H9 (cell line): ENCODE data around the gene DYNC2LI1. TPM values are rescaled to one million over a fixed set of nuclear protein-coding genes. Genes with fewer than 3 reads are reported as not detected.

Experiments used
- DNase-seq: peaks from one replicate; pipeline ENCODE4 v3.0.0-alpha.2; 2017
- H2AFZ ChIP-seq: one replicate; pipeline ENCODE4 v1.6.1; 2013; ENCODE audit warnings: mild to moderate bottlenecking, low read length, control low read depth, moderate library complexity
- H2AK5ac ChIP-seq: 2 replicates; pipeline ENCODE4 v1.6.1; 2013; ENCODE audit warnings: low read length, control low read depth, mixed read lengths; ENCODE audit not compliant: insufficient read length
- H2BK120ac ChIP-seq: one replicate; pipeline ENCODE4 v1.6.1; 2013; ENCODE audit warnings: low read depth, mild to moderate bottlenecking, low read length, control low read depth, inconsistent platforms; ENCODE audit not compliant: poor library complexity, severe bottlenecking
- H2BK12ac ChIP-seq: 2 replicates; pipeline ENCODE4 v1.6.1; 2013; ENCODE audit warnings: low read length, control low read depth, mixed read lengths, low read depth; ENCODE audit not compliant: insufficient read length
- H2BK15ac ChIP-seq: 2 replicates; pipeline ENCODE4 v1.6.1; 2013; ENCODE audit warnings: low read depth, low read length, control low read depth
- H2BK20ac ChIP-seq: one replicate; pipeline ENCODE4 v1.6.1; 2013; ENCODE audit warnings: low read depth, mild to moderate bottlenecking, low read length, control low read depth, inconsistent platforms; ENCODE audit not compliant: poor library complexity, severe bottlenecking
- H2BK5ac ChIP-seq: 2 replicates; pipeline ENCODE4 v1.6.1; 2013; ENCODE audit warnings: low read length, control low read depth, mixed read lengths; ENCODE audit not compliant: insufficient read length
- H3K14ac ChIP-seq: 2 replicates; pipeline ENCODE4 v1.6.1; 2013; ENCODE audit warnings: low read length, control low read depth; ENCODE audit not compliant: insufficient read depth
- H3K18ac ChIP-seq: 2 replicates; pipeline ENCODE4 v1.6.1; 2013; ENCODE audit warnings: low read depth, mild to moderate bottlenecking, mixed read lengths, low read length, control low read depth; ENCODE audit not compliant: insufficient read length
- H3K23ac ChIP-seq: 2 replicates; pipeline ENCODE4 v1.6.1; 2013; ENCODE audit warnings: low read length, control low read depth, mixed read lengths, low read depth; ENCODE audit not compliant: insufficient read length
- H3K23me2 ChIP-seq: 2 replicates; pipeline ENCODE4 v1.6.1; 2013; ENCODE audit warnings: low read depth, mild to moderate bottlenecking, mixed read lengths, low read length, control low read depth; ENCODE audit not compliant: insufficient read length, poor library complexity, severe bottlenecking
- H3K27ac ChIP-seq: 2 replicates; pipeline ENCODE4 v1.5.1; 2013; ENCODE audit warnings: low read length, control low read depth, mixed read lengths, low read depth; ENCODE audit not compliant: insufficient read length
- H3K27me3 ChIP-seq: 2 replicates; pipeline ENCODE4 v1.6.1; 2013; ENCODE audit warnings: low read length, control low read depth, inconsistent platforms; ENCODE audit not compliant: insufficient read depth
- H3K4ac ChIP-seq: 2 replicates; pipeline ENCODE4 v1.6.1; 2013; ENCODE audit warnings: low read depth, mild to moderate bottlenecking, control low read depth, inconsistent platforms, low read length, moderate library complexity
- H3K4me1 ChIP-seq: 2 replicates; pipeline ENCODE4 v1.6.1; 2013; ENCODE audit warnings: low read length, control low read depth, inconsistent platforms; ENCODE audit not compliant: insufficient read depth
- H3K4me2 ChIP-seq: 2 replicates; pipeline ENCODE4 v1.6.1; 2013; ENCODE audit warnings: low read length, control low read depth, mixed read lengths; ENCODE audit not compliant: insufficient read length, insufficient read depth
- H3K56ac ChIP-seq: 2 replicates; pipeline ENCODE4 v1.6.1; 2013; ENCODE audit warnings: low read depth, mild to moderate bottlenecking, mixed read lengths, low read length, control low read depth; ENCODE audit not compliant: insufficient read length
- H3K79me1 ChIP-seq: 2 replicates; pipeline ENCODE4 v1.6.1; 2013; ENCODE audit warnings: low read depth, mild to moderate bottlenecking, moderate library complexity, low read length, control low read depth, inconsistent platforms; ENCODE audit not compliant: insufficient read depth, poor library complexity, severe bottlenecking
- H3K79me2 ChIP-seq: 2 replicates; pipeline ENCODE4 v1.6.1; 2013; ENCODE audit warnings: low read length, control low read depth, inconsistent platforms; ENCODE audit not compliant: insufficient read depth
- H3K9ac ChIP-seq: 2 replicates; pipeline ENCODE4 v1.6.1; 2013; ENCODE audit warnings: low read length, control low read depth, mixed read lengths; ENCODE audit not compliant: insufficient read length; ENCODE audit errors: extremely low read depth
- H3K9me3 ChIP-seq: one replicate; pipeline ENCODE4 v1.6.1; 2013; ENCODE audit warnings: low read depth, low read length, inconsistent platforms; ENCODE audit not compliant: control insufficient read depth
- H3T11ph ChIP-seq: one replicate; pipeline ENCODE4 v1.6.1; 2013; ENCODE audit warnings: mild to moderate bottlenecking, low read length, control low read depth, inconsistent platforms
- H4K20me1 ChIP-seq: one replicate; pipeline ENCODE4 v1.6.1; 2013; ENCODE audit not compliant: control insufficient read depth, insufficient read length, insufficient read depth
- H4K5ac ChIP-seq: 2 replicates; pipeline ENCODE4 v1.6.1; 2013; ENCODE audit warnings: low read depth, mild to moderate bottlenecking, mixed read lengths, low read length, control low read depth; ENCODE audit not compliant: insufficient read length
- H4K8ac ChIP-seq: replicated peaks from 2 replicates; pipeline ENCODE4 v1.6.1; 2013; ENCODE audit warnings: low read length, control low read depth, mixed read lengths, low read depth; ENCODE audit not compliant: insufficient read length
- H4K91ac ChIP-seq: 2 replicates; pipeline ENCODE4 v1.6.1; 2013; ENCODE audit warnings: low read depth, mild to moderate bottlenecking, moderate library complexity, mixed read lengths, low read length, control low read depth; ENCODE audit not compliant: insufficient read length
- H3K27ac Mint-ChIP-seq, 3 experiments: 2 replicates in 2 of 3; 3 replicates in 1 of 3; pipeline ENCODE4 v1.8.0; 2020 to 2021; ENCODE audit warnings: mixed read lengths in 3 of 3, mild to moderate bottlenecking in 1 of 3, moderate library complexity in 1 of 3
- H3K27me3 Mint-ChIP-seq: 2 replicates; pipeline ENCODE4 v1.8.0; 2021; ENCODE audit warnings: low read depth, mild to moderate bottlenecking, moderate library complexity, mixed read lengths
- H3K36me3 Mint-ChIP-seq, 3 experiments: 2 replicates in 2 of 3; 3 replicates in 1 of 3; pipeline ENCODE4 v1.8.0; 2020 to 2021; ENCODE audit warnings: low read depth in 3 of 3, mixed read lengths in 3 of 3; ENCODE audit not compliant: insufficient read depth in 1 of 3
- H3K4me1 Mint-ChIP-seq, 2 experiments: 2 replicates each; pipeline ENCODE4 v1.8.0; 2020; ENCODE audit warnings: mixed read lengths in 2 of 2
- H3K4me3 Mint-ChIP-seq, 2 experiments: 2 replicates in 1 of 2; 3 replicates in 1 of 2; pipeline ENCODE4 v1.8.0; 2020 to 2021; ENCODE audit warnings: mild to moderate bottlenecking in 2 of 2, mixed read lengths in 2 of 2, moderate library complexity in 1 of 2
- H3K9me3 Mint-ChIP-seq, 2 experiments: 2 replicates in 1 of 2; 3 replicates in 1 of 2; pipeline ENCODE4 v1.8.0; 2020; ENCODE audit warnings: mild to moderate bottlenecking in 2 of 2, mixed read lengths in 2 of 2, moderate library complexity in 1 of 2
- WGBS: extraction: QIAGEN DNeasy Blood & Tissue Kit; methylation state at CpG from one replicate; pipeline ENCODE4 v1.1.7; 2013; ENCODE audit warnings: missing lambda C conversion rate, low lambda C conversion rate, mixed read lengths; ENCODE audit not compliant: insufficient read length; ENCODE audit errors: extremely low coverage; 5-methylcytosine and 5-hydroxymethylcytosine counted together
- total RNA-seq: library from RNA; stranded (reverse); gene quantifications from 2 replicates; pipeline ENCODE4 v1.2.1, GENCODE V29; 2021
- TF ChIP-seq, protein P1 (sequence below): fragments of 200-600 bp; sonication (generic); conservative IDR thresholded peaks from 3 replicates; pipeline ENCODE4 v1.8.0; 2021; ENCODE audit warnings: antibody characterized with exemption, mild to moderate bottlenecking

Gene DYNC2LI1
- total RNA-seq, 1 experiment from 2014 or later = 8.5 TPM

DNA sequence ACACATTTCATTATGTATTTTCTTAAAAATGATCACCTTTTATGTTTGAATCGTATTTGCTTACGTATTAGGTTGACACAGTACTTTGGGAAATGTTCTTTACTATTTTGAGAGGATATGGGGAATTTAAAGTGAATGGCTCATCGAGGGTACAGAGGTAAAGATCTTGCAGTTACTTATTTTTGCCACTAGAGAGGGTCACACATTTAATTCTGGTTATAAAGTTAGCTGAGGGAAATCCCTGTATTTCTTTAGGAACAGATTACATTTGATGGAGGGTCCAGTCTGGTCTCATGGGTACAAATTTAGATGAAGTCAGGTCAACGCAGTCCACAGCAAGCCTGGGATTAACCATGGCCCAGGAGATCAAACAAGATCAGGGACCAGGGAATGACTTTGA lies 24.5 kb downstream of the DYNC2LI1 start:
- no peaks in the 10 kb centered on the region for H3K4me1 Mint-ChIP-seq
- H2AK5ac ChIP-seq = no peak overlapping the region
- no peak overlapping the region for H2BK120ac ChIP-seq
- H3K27ac ChIP-seq = no peak overlapping the region
- H2BK12ac ChIP-seq = no peak overlapping the region
- no peak overlapping the region for H2BK5ac ChIP-seq
- H3K79me1 ChIP-seq = no peaks in the 10 kb centered on the region
- no peak overlapping the region for H3T11ph ChIP-seq
- DNase-seq = no peak
- H3K14ac ChIP-seq = no peak overlapping the region
- no peaks in the 10 kb centered on the region for H3K23me2 ChIP-seq
- H3K4ac ChIP-seq = no peak overlapping the region
- no CpG with 5 or more reads among the region's 4 CpGs for WGBS
- no peak overlapping the region for H2AFZ ChIP-seq
- H3K23ac ChIP-seq = no peak overlapping the region
- H3K27me3 ChIP-seq = no peaks in the 10 kb centered on the region
- H3K27me3 Mint-ChIP-seq = no peaks in the 10 kb centered on the region
- H3K36me3 Mint-ChIP-seq = no peaks in the 10 kb centered on the region
- H4K91ac ChIP-seq = no peak overlapping the region
- no peak overlapping the region for H2BK15ac ChIP-seq
- no peak overlapping the region for H3K4me2 ChIP-seq
- H4K20me1 ChIP-seq = no peaks in the 10 kb centered on the region
- H3K27ac Mint-ChIP-seq = no peak overlapping the region
- no peak overlapping the region for H4K8ac ChIP-seq
- no peak overlapping the region for H3K56ac ChIP-seq
- H3K9ac ChIP-seq = no peak overlapping the region
- H3K9me3 ChIP-seq = no peaks in the 10 kb centered on the region
- H3K18ac ChIP-seq = no peak overlapping the region
- TF ChIP-seq, protein P1, sequence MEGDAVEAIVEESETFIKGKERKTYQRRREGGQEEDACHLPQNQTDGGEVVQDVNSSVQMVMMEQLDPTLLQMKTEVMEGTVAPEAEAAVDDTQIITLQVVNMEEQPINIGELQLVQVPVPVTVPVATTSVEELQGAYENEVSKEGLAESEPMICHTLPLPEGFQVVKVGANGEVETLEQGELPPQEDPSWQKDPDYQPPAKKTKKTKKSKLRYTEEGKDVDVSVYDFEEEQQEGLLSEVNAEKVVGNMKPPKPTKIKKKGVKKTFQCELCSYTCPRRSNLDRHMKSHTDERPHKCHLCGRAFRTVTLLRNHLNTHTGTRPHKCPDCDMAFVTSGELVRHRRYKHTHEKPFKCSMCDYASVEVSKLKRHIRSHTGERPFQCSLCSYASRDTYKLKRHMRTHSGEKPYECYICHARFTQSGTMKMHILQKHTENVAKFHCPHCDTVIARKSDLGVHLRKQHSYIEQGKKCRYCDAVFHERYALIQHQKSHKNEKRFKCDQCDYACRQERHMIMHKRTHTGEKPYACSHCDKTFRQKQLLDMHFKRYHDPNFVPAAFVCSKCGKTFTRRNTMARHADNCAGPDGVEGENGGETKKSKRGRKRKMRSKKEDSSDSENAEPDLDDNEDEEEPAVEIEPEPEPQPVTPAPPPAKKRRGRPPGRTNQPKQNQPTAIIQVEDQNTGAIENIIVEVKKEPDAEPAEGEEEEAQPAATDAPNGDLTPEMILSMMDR = peak; percentile 57
- no peaks in the 10 kb centered on the region for H3K79me2 ChIP-seq
- no peak overlapping the region for H3K4me3 Mint-ChIP-seq
- H3K4me1 ChIP-seq = no peaks in the 10 kb centered on the region
- no peak overlapping the region for H2BK20ac ChIP-seq
- H4K5ac ChIP-seq = no peak overlapping the region
- no peaks in the 10 kb centered on the region for H3K9me3 Mint-ChIP-seq
